Neutrophil (primary cell): ENCODE measurements around the gene NDUFB7.
"Not testable (repeated sequence)": the region's sequence is repeated elsewhere in the genome, so short reads cannot be mapped to it uniquely, and the experiment has no call there.

Experiments
- H3K27ac ChIP-seq: fragments of 200-600 bp; sonication (generic); 2 replicates; pipeline ENCODE4 v1.5.1; 2016; ENCODE audit warnings: mild to moderate bottlenecking, moderate library complexity
- H3K27me3 ChIP-seq: fragments of 200-600 bp; sonication (generic); 2 replicates; pipeline ENCODE4 v1.6.0; 2016; ENCODE audit warnings: mild to moderate bottlenecking
- H3K36me3 ChIP-seq: fragments of 200-600 bp; sonication (generic); 2 replicates; pipeline ENCODE4 v1.5.1; 2017
- H3K4me1 ChIP-seq, 2 experiments: fragments of 200-600 bp in 1 of 2; sonication (generic) in 1 of 2; 1 replicate in 1 of 2; 2 replicates in 1 of 2; pipeline versions ENCODE4 v1.5.1 to v1.6.1; 2013 to 2016; ENCODE audit warnings: low read depth in 1 of 2, low read length in 1 of 2, mild to moderate bottlenecking in 1 of 2, moderate library complexity in 1 of 2; ENCODE audit not compliant: control insufficient read depth in 1 of 2, insufficient read depth in 1 of 2
- H3K4me3 ChIP-seq, 2 experiments: fragments of 200-600 bp in 1 of 2; sonication (generic) in 1 of 2; 1 replicate in 1 of 2; 2 replicates in 1 of 2; pipeline ENCODE4 v1.5.1; 2013 to 2016; ENCODE audit warnings: low read depth in 1 of 2, low read length in 1 of 2, mild to moderate bottlenecking in 1 of 2, moderate library complexity in 1 of 2
- H3K9me3 ChIP-seq: fragments of 200-600 bp; sonication (generic); 2 replicates; pipeline ENCODE4 v1.5.1; 2016
- CTCF ChIP-seq: fragments of 200-600 bp; sonication (generic); IDR thresholded peaks from 2 replicates; pipeline ENCODE4 v1.5.1; 2016; ENCODE audit warnings: antibody characterized with exemption

Gene NDUFB7

GRCh38 chr19:14595558-14595957, 23.7 kb upstream of the NDUFB7 start:
- TF ChIP-seq CTCF: no peak
- Histone ChIP-seq H3K9me3 (no peaks in the 10 kb centered on the region), H3K4me3 (no peak overlapping the region), H3K27me3 (no peaks in the 10 kb centered on the region), H3K36me3 (peaks cover 44% of the 10 kb centered on the region), H3K27ac (no peak overlapping the region), H3K4me1 (no peaks in the 10 kb centered on the region)

- H3K9me3 ChIP-seq, H3K36me3 ChIP-seq, H3K4me3 ChIP-seq, H3K4me1 ChIP-seq, H3K27ac ChIP-seq, H3K27me3 ChIP-seq: not testable (repeated sequence)
Observed at GRCh38 chr19:14589433-14589832, 17.6 kb upstream of the NDUFB7 start.

- not testable (repeated sequence) for H3K4me3 ChIP-seq, H3K36me3 ChIP-seq, H3K27me3 ChIP-seq, H3K9me3 ChIP-seq, H3K27ac ChIP-seq
- H3K4me1 ChIP-seq: peaks cover 9 to 23% of the 10 kb centered on the region in 2 experiments
Observed at GRCh38 chr19:14585187-14585586, 13.3 kb upstream of the NDUFB7 start.

- H3K36me3 ChIP-seq, H3K27ac ChIP-seq, H3K4me3 ChIP-seq, H3K27me3 ChIP-seq, H3K9me3 ChIP-seq: not testable (repeated sequence)
- peaks cover 9 to 23% of the 10 kb centered on the region in 2 experiments for H3K4me1 ChIP-seq
Observed at GRCh38 chr19:14584372-14584771, 12.5 kb upstream of the NDUFB7 start.

GRCh38 chr19:14582894-14583340, 11.1 kb upstream of the NDUFB7 start, which contains the start of gene CLEC17A:
CLEC17A (plus strand) TSS chr19:14583084; CDS start chr19:14583161, 77 bp downstream.
- H3K27me3 ChIP-seq: no peaks in the 10 kb centered on the region
- H3K9me3 ChIP-seq: no peaks in the 10 kb centered on the region
- no peak within 1 kb of the TSS for H3K27ac ChIP-seq
- H3K4me1 ChIP-seq: peaks cover 9 to 19% of the 10 kb centered on the region in 2 experiments
- peaks cover 5% of the 10 kb centered on the region for H3K36me3 ChIP-seq
- TF ChIP-seq CTCF: no peak
- no peak within 1 kb of the TSS for H3K4me3 ChIP-seq

GRCh38 chr19:14580623-14581237, 8.9 kb upstream of the NDUFB7 start:
- Histone ChIP-seq H3K27me3 (no peaks in the 10 kb centered on the region), H3K4me1 (peaks cover 5 to 14% of the 10 kb centered on the region in 2 experiments), H3K9me3 (no peaks in the 10 kb centered on the region), H3K36me3 (no peaks in the 10 kb centered on the region), H3K4me3 (no peak overlapping the region), H3K27ac (no peak overlapping the region)
- TF ChIP-seq CTCF: no peak

GRCh38 chr19:14577885-14578427, 6.1 kb upstream of the NDUFB7 start:
- no peak overlapping the region for H3K27ac ChIP-seq
- H3K36me3 ChIP-seq: no peaks in the 10 kb centered on the region
- H3K4me1 ChIP-seq: peaks cover 8 to 17% of the 10 kb centered on the region in 2 experiments
- H3K4me3 ChIP-seq: no peak overlapping the region
- H3K27me3 ChIP-seq: no peaks in the 10 kb centered on the region
- H3K9me3 ChIP-seq: no peaks in the 10 kb centered on the region
- TF ChIP-seq CTCF: no peak
